Esophagus muscularis mucosa (tissue), 4 donors: ENCODE measurements around the gene MREG. TPM values are rescaled to one million over a fixed set of nuclear protein-coding genes. Genes with fewer than 3 reads are reported as not detected.
A peak's percentile ranks its signal among the peaks of the same experiment; 100 is the strongest.
"Not testable (repeated sequence)": the region's sequence is repeated elsewhere in the genome, so short reads cannot be mapped to it uniquely, and the experiment has no call there.

ENCODE experiments used
- DNase-seq: peaks from one replicate; pipeline ENCODE4 v3.0.0-alpha.2; 2017; ENCODE audit errors: extremely low spot score
- H3K27ac ChIP-seq, 4 donors: fragments of 200-600 bp; sonication (generic); replicated peaks in 1 of 4; 1 replicate in 3 of 4; 2 replicates in 1 of 4; pipeline ENCODE4 v1.5.1; 2016 to 2019; ENCODE audit warnings: mild to moderate bottlenecking in 1 of 4
- H3K27me3 ChIP-seq, 4 donors: fragments of 200-600 bp; sonication (generic); one replicate each; pipeline versions ENCODE4 v1.5.1 to v1.6.0; 2016 to 2019
- H3K36me3 ChIP-seq, 4 donors: fragments of 200-600 bp; sonication (generic); one replicate each; pipeline ENCODE4 v1.5.1; 2016 to 2019
- H3K4me1 ChIP-seq, 4 donors: fragments of 200-600 bp; sonication (generic); one replicate each; pipeline ENCODE4 v1.5.1; 2016 to 2019
- H3K4me3 ChIP-seq, 4 donors: fragments of 200-600 bp; sonication (generic); 1 replicate in 2 of 4; 2 replicates in 2 of 4; pipeline ENCODE4 v1.5.1; 2016 to 2019; ENCODE audit warnings: mild to moderate bottlenecking in 4 of 4, moderate library complexity in 1 of 4
- H3K9me3 ChIP-seq, 4 donors: fragments of 200-600 bp; sonication (generic); 1 replicate in 3 of 4; 2 replicates in 1 of 4; pipeline ENCODE4 v1.5.1; 2016 to 2019
- CTCF ChIP-seq, 3 experiments: fragments of 200-600 bp in 2 of 3; fragments of 450-650 bp in 1 of 3; sonication (generic) in 2 of 3; IDR thresholded peaks; one replicate each; pipeline ENCODE4 v1.5.1; 2017 to 2019; ENCODE audit warnings: antibody characterized with exemption in 3 of 3, mild to moderate bottlenecking in 2 of 3, moderate library complexity in 1 of 3
- EP300 ChIP-seq: sonication (generic); formaldehyde crosslinking; IDR thresholded peaks from one replicate; pipeline ENCODE4 v1.6.1; 2017; ENCODE audit warnings: antibody characterized with exemption
- POLR2A ChIP-seq: fragments of 450-650 bp; IDR thresholded peaks from one replicate; pipeline ENCODE4 v1.6.1; 2017; ENCODE audit warnings: antibody characterized with exemption, moderate library complexity, mild to moderate bottlenecking, low read depth
- POLR2AphosphoS5 ChIP-seq, 2 donors: sonication (generic); formaldehyde crosslinking; IDR thresholded peaks; one replicate each; pipeline ENCODE4 v1.6.1; 2017; ENCODE audit warnings: antibody characterized with exemption in 2 of 2
- WGBS: methylation state at CpG from one replicate; pipeline ENCODE4 v1.1.5; 2018; 5-methylcytosine and 5-hydroxymethylcytosine counted together
- intact Hi-C: fragments of 100-400 bp; cut with DNase I; formaldehyde crosslinking; loops from one replicate; pipeline ENCODE4 v1.15.1; 2023
- total RNA-seq, 4 donors: library from RNA; depleted of rRNA; stranded (reverse); fragments of >200 nt; gene quantifications; one replicate each; pipeline versions ENCODE4 v1.1.0 to v1.2.1, GENCODE V29; 2016

MREG gene
- total RNA-seq, 4 donors from 2014 or later: 0.40 to 1.2 (median 0.70) TPM

GRCh38 chr2:215998636-215999035, 14.7 kb downstream of the MREG start:
- peaks cover 0 to 4% (median 0%) of the 10 kb centered on the region in 4 donors for H3K4me1 ChIP-seq
- no peaks in the 10 kb centered on the region for H3K27me3 ChIP-seq
- intact Hi-C loops: no loop called here
- 79% methylated on average over 2 of the region's 2 CpGs for WGBS
- no peak for TF ChIP-seq EP300
- TF ChIP-seq POLR2AphosphoS5 (IDR thresholded peaks at IDR 0.05): no peak
- TF ChIP-seq CTCF (IDR thresholded peaks at IDR 0.05): no peak
- no peak for TF ChIP-seq POLR2A
- DNase-seq: no peak
- H3K9me3 ChIP-seq: no peaks in the 10 kb centered on the region
- H3K27ac ChIP-seq: no peak overlapping the region
- no peak overlapping the region for H3K4me3 ChIP-seq
- H3K36me3 ChIP-seq: peaks cover 0 to 20% (median 6%) of the 10 kb centered on the region in 4 donors

DNA sequence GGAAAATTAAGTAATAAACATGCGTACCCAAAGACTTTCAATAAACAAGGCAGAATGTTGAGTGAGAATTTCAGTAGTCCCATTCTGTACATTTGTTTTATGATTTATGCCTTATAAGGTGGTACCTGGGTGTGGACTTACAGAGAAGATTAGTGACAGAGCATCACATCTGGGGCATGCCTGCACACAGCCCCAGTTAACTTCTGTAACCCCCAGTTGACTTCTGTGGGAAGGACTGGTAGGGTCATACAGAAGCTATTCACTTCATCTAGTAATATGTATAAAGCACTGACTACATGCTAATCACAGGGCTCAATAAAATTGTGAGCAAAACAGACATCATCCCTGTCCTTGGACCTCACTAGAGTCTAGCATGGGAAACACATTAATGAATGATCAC, 16.1 kb downstream of the MREG start:
- no peak for DNase-seq
- H3K27ac ChIP-seq: no peak overlapping the region
- H3K4me3 ChIP-seq: no peak overlapping the region
- no peaks in the 10 kb centered on the region for H3K4me1 ChIP-seq
- 96% methylated on average over 1 of the region's 1 CpG for WGBS
- intact Hi-C loops: no loop called here
- no peak for TF ChIP-seq EP300
- no peak for TF ChIP-seq POLR2AphosphoS5 (IDR thresholded peaks at IDR 0.05)
- TF ChIP-seq POLR2A: no peak
- no peak for TF ChIP-seq CTCF (IDR thresholded peaks at IDR 0.05)
- no peaks in the 10 kb centered on the region for H3K27me3 ChIP-seq
- peaks cover 0 to 20% (median 6%) of the 10 kb centered on the region in 4 donors for H3K36me3 ChIP-seq
- no peaks in the 10 kb centered on the region for H3K9me3 ChIP-seq

DNA sequence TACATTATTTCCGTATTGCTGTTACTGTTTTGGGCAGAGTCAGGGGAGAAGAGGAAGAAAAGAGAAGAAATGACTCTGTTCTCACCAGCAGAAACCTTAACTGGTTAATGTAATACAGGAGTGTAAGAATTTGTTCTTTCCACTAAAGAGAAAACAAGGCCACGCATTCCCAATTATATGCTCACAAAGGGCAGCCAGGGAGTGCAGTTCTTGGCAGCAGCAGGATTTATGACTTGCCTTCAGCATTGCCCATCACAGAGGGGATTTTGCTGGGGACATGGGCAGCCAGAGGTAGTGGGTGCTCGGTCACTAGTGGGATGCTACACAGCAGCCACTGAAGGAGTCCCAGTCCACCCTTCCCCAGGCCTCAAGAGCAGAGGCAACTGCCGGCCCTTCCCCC, 18.4 kb downstream of the MREG start:
- no peak for DNase-seq
- Histone ChIP-seq H3K36me3 (peaks cover 0 to 20% (median 6%) of the 10 kb centered on the region in 4 donors), H3K4me1 (no peaks in the 10 kb centered on the region), H3K27me3 (no peaks in the 10 kb centered on the region), H3K9me3 (peaks cover 0 to 14% (median 2%) of the 10 kb centered on the region in 4 donors), H3K27ac (no peak overlapping the region), H3K4me3 (no peak overlapping the region)
- intact Hi-C loops: no loop called here
- TF ChIP-seq CTCF (IDR thresholded peaks at IDR 0.05) (no peak), POLR2A (no peak), POLR2AphosphoS5 (IDR thresholded peaks at IDR 0.05) (no peak), EP300 (no peak)
- 87% methylated on average over 4 of the region's 4 CpGs for WGBS

- H3K4me3 ChIP-seq, H3K27ac ChIP-seq, intact Hi-C loops, H3K36me3 ChIP-seq, H3K4me1 ChIP-seq, H3K27me3 ChIP-seq: not testable (repeated sequence)
- DNase-seq: peak; percentile 14
- H3K9me3 ChIP-seq: peaks cover 0 to 14% (median 2%) of the 10 kb centered on the region in 4 donors
- 64% methylated on average over 2 of the region's 5 CpGs for WGBS
Measured at GRCh38 chr2:215988556-215989207, 24.7 kb downstream of the MREG start.

- TF ChIP-seq EP300: no peak
- TF ChIP-seq POLR2A: no peak
- TF ChIP-seq CTCF (IDR thresholded peaks at IDR 0.05): no peak
- no peak for TF ChIP-seq POLR2AphosphoS5 (IDR thresholded peaks at IDR 0.05)
- Histone ChIP-seq H3K4me3 (no peak overlapping the region), H3K27ac (no peak overlapping the region), H3K4me1 (no peaks in the 10 kb centered on the region), H3K36me3 (no peaks in the 10 kb centered on the region), H3K9me3 (peaks cover 0 to 2% (median 0%) of the 10 kb centered on the region in 4 donors), H3K27me3 (no peaks in the 10 kb centered on the region)
- no peak for DNase-seq
- intact Hi-C loops: no loop called here
- 85% methylated on average over 1 of the region's 1 CpG for WGBS
Measured at GRCh38 chr2:215985257-215985656, 28.1 kb downstream of the MREG start.
